NCI-H1436 (cell line): ENCODE results near the gene GDI2.

Source experiments
- DNase-seq: peaks from one replicate; lab custom pipeline; 2025; lab: John Stamatoyannopoulos, UW

Gene GDI2

GRCh38 chr10:5741276-5741675, 72.0 kb downstream of the GDI2 start:
- DNase-seq = no peak

DNA sequence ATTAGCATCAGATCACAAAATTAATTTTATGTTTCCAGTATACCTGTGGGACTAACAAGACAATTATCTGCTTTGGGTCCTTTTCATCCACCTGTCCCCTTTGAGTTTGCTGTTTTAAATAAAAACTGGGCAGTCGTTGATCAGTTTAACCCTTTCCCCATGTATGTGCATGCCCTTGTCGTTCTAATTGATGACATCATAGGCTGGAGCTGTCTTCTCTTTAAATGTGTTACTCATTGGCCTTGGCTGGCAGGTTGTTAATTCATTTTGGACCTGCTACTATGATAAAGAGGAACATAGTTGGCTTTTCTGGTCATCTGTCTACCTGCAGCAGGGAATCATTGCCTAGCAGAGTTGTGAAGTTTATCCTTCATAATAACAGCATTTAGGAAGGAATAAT, 74.8 kb downstream of the GDI2 start:
- DNase-seq = no peak

GRCh38 chr10:5737352-5737751, 75.9 kb downstream of the GDI2 start:
- no peak for DNase-seq

GRCh38 chr10:5736591-5736990, 76.6 kb downstream of the GDI2 start:
- no peak for DNase-seq

GRCh38 chr10:5735119-5735518, 78.1 kb downstream of the GDI2 start:
- DNase-seq = no peak

GRCh38 chr10:5732141-5732540, 81.1 kb downstream of the GDI2 start:
- no peak for DNase-seq

DNA sequence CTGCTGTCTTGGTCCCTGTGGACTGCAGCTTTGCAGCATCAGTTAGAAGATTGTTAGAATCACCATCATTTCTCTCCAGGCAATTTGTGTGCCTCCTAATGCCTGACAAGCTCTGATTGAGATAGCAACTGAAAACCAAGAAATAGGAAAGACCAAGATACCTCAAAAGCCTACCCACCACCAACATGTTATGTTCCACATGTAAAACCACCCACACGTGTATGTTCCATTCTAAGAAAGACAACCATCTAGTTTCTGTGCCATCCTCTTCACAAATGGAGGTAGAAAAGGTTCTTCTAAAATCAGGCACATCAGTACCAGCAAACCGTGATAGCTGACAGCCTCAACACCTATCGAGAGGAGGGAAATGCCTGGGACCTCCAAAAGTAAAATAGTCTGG, 81.7 kb downstream of the GDI2 start:
- no peak for DNase-seq

DNA sequence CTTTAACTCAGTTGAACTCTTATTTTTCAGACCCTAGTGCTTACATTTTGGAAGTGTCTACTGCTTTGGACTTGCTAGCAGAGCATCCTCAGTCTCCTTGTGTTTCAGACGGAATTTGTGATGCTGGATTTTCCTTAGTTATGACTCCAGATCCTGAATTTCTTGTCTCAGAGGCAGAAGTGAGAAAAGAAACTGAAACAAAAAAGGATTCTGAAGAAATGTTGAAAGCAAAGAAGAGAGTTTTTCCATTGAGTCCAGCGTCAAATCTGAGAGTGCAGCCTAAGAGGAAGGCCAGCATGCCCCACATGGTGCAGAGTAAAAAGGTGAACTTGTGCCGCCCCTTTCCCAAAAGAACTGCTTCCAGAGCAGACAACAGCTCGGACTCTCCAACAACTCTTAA, 82.5 kb downstream of the GDI2 start:
- DNase-seq = no peak

DNA sequence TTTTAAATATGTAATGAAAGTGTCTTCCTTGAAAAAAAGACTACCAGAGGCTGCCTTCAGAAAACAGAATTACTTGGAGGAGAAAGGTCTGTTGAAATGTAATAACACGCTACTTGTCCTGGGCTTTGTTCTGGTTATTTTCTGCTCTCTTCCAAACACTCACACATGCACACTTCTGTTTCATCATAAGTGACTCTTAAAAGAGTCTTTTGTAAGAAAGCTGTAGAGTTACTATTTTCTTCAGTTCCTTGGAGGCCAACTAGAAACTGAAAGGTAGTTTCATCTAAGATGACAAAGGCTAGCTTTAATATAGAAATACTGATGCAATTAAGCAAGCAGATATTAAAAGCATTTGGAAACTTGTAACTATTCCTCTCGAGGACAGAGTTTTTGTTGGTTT, 89.5 kb downstream of the GDI2 start:
- no peak for DNase-seq

DNA sequence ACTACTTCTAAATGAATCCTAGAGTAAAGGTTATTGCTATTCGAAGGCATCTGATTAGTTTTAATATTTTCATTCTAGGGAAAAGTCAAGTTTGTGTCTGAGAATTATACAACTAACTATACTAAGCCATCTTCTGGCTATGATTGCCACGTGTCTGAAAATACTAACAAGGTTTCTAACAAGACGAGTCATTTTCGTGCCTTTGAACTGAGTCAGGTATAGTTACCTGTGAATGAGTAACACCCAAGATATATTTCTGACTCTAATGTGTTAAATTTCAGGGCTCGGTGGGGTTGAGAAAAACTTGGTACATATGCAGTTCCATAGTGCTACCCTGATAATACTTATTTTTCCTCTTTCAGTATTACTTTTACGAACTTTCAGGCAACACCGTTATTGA, 93.1 kb downstream of the GDI2 start:
- DNase-seq = no peak

DNA sequence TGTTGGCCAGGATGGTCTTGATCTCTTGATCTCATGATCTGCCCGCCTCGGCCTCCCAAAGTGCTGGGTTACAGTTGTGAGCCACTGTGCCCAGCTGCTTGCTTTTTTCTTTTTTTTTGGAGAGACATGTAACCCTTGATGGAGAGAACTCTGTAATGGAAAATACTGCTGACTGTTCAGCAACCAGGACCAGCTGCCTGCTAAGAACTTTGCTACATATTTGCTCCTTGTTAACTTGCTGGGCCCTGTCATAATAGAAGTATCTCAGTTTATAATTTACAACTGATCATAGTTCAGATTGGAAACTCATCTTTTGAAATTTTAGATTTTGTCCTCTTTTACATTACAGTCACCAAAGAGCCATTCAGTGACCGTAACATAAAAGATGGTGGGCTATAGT, 93.7 kb downstream of the GDI2 start:
- DNase-seq = no peak
